HepG2 (cell line): Measurements from ENCODE around the gene PRDM12. TPM values are rescaled to one million over a fixed set of nuclear protein-coding genes. Genes with fewer than 3 reads are reported as not detected.

ENCODE experiments used
- ARHGAP35 ChIP-seq: sonication (generic); formaldehyde crosslinking; IDR thresholded peaks from 2 replicates; pipeline ENCODE4 v1.9.0; 2022; ENCODE audit warnings: mild to moderate bottlenecking, inconsistent platforms, moderate library complexity, missing genetic modification reagents, borderline replicate concordance
- ATAD3A ChIP-seq: sonication (generic); formaldehyde crosslinking; IDR thresholded peaks from 2 replicates; pipeline ENCODE4 v1.4.0; 2020; ENCODE audit warnings: missing genetic modification reagents
- CCAR2 ChIP-seq: fragments of 200-400 bp; formaldehyde crosslinking; optimal IDR thresholded peaks from 2 replicates; pipeline ENCODE3; 2018; ENCODE audit warnings: low read depth, mild to moderate bottlenecking, low read length, moderate library complexity
- CENPT ChIP-seq: sonication (generic); formaldehyde crosslinking; IDR thresholded peaks from 2 replicates; pipeline ENCODE4 v1.8.0; 2022; ENCODE audit warnings: low read depth, mild to moderate bottlenecking, moderate library complexity, missing genetic modification reagents
- DMAP1 ChIP-seq: IDR thresholded peaks from 2 replicates; pipeline ENCODE4 v1.6.1; 2016
- E2F1 ChIP-seq: sonication (generic); formaldehyde crosslinking; IDR thresholded peaks from 2 replicates; pipeline ENCODE4 v1.5.0; 2020; ENCODE audit warnings: missing genetic modification reagents
- GLI4 ChIP-seq: sonication (generic); formaldehyde crosslinking; IDR thresholded peaks from 2 replicates; pipeline ENCODE4 v1.5.1; 2020; ENCODE audit warnings: missing genetic modification reagents, mild to moderate bottlenecking, moderate library complexity, borderline replicate concordance
- HNF4G ChIP-seq, 2 experiments: sonication (generic) in 1 of 2; formaldehyde crosslinking in 1 of 2; IDR thresholded peaks; 2 replicates each; pipeline versions ENCODE4 v1.4.0 to v1.6.1; 2011 to 2020; ENCODE audit warnings: borderline replicate concordance in 2 of 2, low read depth in 2 of 2, mild to moderate bottlenecking in 2 of 2, low read length in 1 of 2, missing genetic modification reagents in 1 of 2, moderate library complexity in 1 of 2
- HNRNPL ChIP-seq: fragments of 200-400 bp; formaldehyde crosslinking; IDR thresholded peaks from 2 replicates; pipeline ENCODE4 v1.6.1; 2017; ENCODE audit warnings: mild to moderate bottlenecking, low read depth, low read length
- HOXA7 ChIP-seq: sonication (generic); formaldehyde crosslinking; IDR thresholded peaks from 2 replicates; pipeline ENCODE4 v1.8.1; 2022; ENCODE audit warnings: mild to moderate bottlenecking, missing genetic modification reagents, moderate library complexity
- IKZF1 ChIP-seq: fragments of 450-650 bp; IDR thresholded peaks from 2 replicates; pipeline ENCODE4 v1.7.1; 2016
- ISL2 ChIP-seq: sonication (generic); formaldehyde crosslinking; IDR thresholded peaks from 2 replicates; pipeline ENCODE4 v1.5.0; 2020; ENCODE audit warnings: missing genetic modification reagents
- KDM1A ChIP-seq: IDR thresholded peaks from 2 replicates; pipeline ENCODE4 v1.6.1; 2016; ENCODE audit warnings: missing compliant biosample characterization
- KDM5B ChIP-seq: sonication (generic); formaldehyde crosslinking; IDR thresholded peaks from 2 replicates; pipeline ENCODE4 v1.4.0; 2020; ENCODE audit warnings: missing genetic modification reagents, mild to moderate bottlenecking, borderline replicate concordance
- MXI1 ChIP-seq: IDR thresholded peaks from 3 replicates; pipeline ENCODE4 v1.6.1; 2012; ENCODE audit warnings: low read depth, low read length, inconsistent platforms, borderline replicate concordance
- MYNN ChIP-seq: sonication (generic); formaldehyde crosslinking; IDR thresholded peaks from 2 replicates; pipeline ENCODE4 v1.4.0; 2020; ENCODE audit warnings: mild to moderate bottlenecking, low read depth, missing genetic modification reagents
- NFYB ChIP-seq: sonication (generic); formaldehyde crosslinking; IDR thresholded peaks from 2 replicates; pipeline ENCODE4 v1.4.0; 2020; ENCODE audit warnings: missing genetic modification reagents
- NFYC ChIP-seq: IDR thresholded peaks from 2 replicates; pipeline ENCODE4 v1.6.1; 2016; ENCODE audit warnings: missing genetic modification reagents, missing compliant biosample characterization
- NR1H2 ChIP-seq: sonication (generic); formaldehyde crosslinking; IDR thresholded peaks from 2 replicates; pipeline ENCODE4 v1.8.1; 2022; ENCODE audit warnings: low read depth, missing genetic modification reagents, borderline replicate concordance
- NR2F6 ChIP-seq, 2 experiments: IDR thresholded peaks; 2 replicates each; pipeline ENCODE4 v1.6.1; 2016; ENCODE audit warnings: antibody characterized with exemption in 1 of 2, mild to moderate bottlenecking in 1 of 2
- PRPF4 ChIP-seq: fragments of 200-400 bp; formaldehyde crosslinking; IDR thresholded peaks from 2 replicates; pipeline ENCODE4 v1.6.1; 2016; ENCODE audit warnings: low read length, low read depth; ENCODE audit not compliant: poor library complexity, severe bottlenecking
- RXRA ChIP-seq: sonication (generic); formaldehyde crosslinking; IDR thresholded peaks from 2 replicates; pipeline ENCODE4 v1.5.1; 2020; ENCODE audit warnings: missing genetic modification reagents
- SALL2 ChIP-seq: sonication (generic); formaldehyde crosslinking; IDR thresholded peaks from 2 replicates; pipeline ENCODE4 v1.8.1; 2023; ENCODE audit warnings: mild to moderate bottlenecking, missing genetic modification reagents, inconsistent platforms
- SCMH1 ChIP-seq: sonication (generic); formaldehyde crosslinking; IDR thresholded peaks from 2 replicates; pipeline ENCODE4 v1.9.0; 2021; ENCODE audit warnings: missing genetic modification reagents, mild to moderate bottlenecking, borderline replicate concordance
- WIZ ChIP-seq: sonication (generic); formaldehyde crosslinking; IDR thresholded peaks from 2 replicates; pipeline ENCODE4 v1.5.1; 2020; ENCODE audit warnings: mild to moderate bottlenecking, missing genetic modification reagents
- ZNF160 ChIP-seq: sonication (generic); formaldehyde crosslinking; IDR thresholded peaks from 2 replicates; pipeline ENCODE4 v1.8.0; 2022; ENCODE audit warnings: mild to moderate bottlenecking, inconsistent platforms, missing genetic modification reagents
- ZNF33B ChIP-seq: sonication (generic); formaldehyde crosslinking; IDR thresholded peaks from 2 replicates; pipeline ENCODE4 v1.5.1; 2020; ENCODE audit warnings: mild to moderate bottlenecking, missing genetic modification reagents
- ZNF720 ChIP-seq: sonication (generic); formaldehyde crosslinking; IDR thresholded peaks from 2 replicates; pipeline ENCODE4 v1.4.0; 2020; ENCODE audit warnings: missing genetic modification reagents
- ZNF772 ChIP-seq: sonication (generic); formaldehyde crosslinking; IDR thresholded peaks from 2 replicates; pipeline ENCODE4 v1.5.0; 2020; ENCODE audit warnings: mild to moderate bottlenecking, missing genetic modification reagents
- polyA plus RNA-seq, 8 experiments: library from polyadenylated mRNA; depleted of rRNA in 3 of 8; stranded (reverse) in 7 of 8; unstranded in 1 of 8; fragments of >200 nt; fragmentation: Illumina TruSeq in 4 of 8; extraction: Trizol in 4 of 8; gene quantifications; 2 replicates each; pipeline versions ENCODE4 v1.2.1 to v1.2.3, GENCODE V29; 2011 to 2016; ENCODE audit warnings: low read depth in 4 of 8, missing spikeins in 1 of 8, mixed read lengths in 1 of 8; ENCODE audit not compliant: insufficient read depth in 1 of 8
- total RNA-seq, 5 experiments: library from RNA; depleted of rRNA; stranded (reverse); fragments of >200 nt; fragmentation: Illumina TruSeq; extraction: Trizol; gene quantifications; 2 replicates each; pipeline ENCODE4 v1.2.3, GENCODE V29; 2016; ENCODE audit warnings: low read depth in 1 of 5
- TF ChIP-seq, protein P1 (sequence below): sonication (generic); formaldehyde crosslinking; IDR thresholded peaks from 2 replicates; pipeline ENCODE4 v1.4.0; 2020; ENCODE audit warnings: missing genetic modification reagents, borderline replicate concordance

PRDM12 gene
- total and polyA plus RNA-seq, 2 of the 13 experiments (the other 11 are each of a cell fraction or from before 2014, with no cell fraction given) = 0.04 to 0.07 TPM

GRCh38 chr9:130693426-130694191, 29.2 kb downstream of the PRDM12 start, which contains the start of gene EXOSC2 (continued):
- TF ChIP-seq E2F1 (peak; percentile 88), GLI4 (CRISPR knock-in tag) (no peak; the same call in 1 of the 2 replicates), IKZF1 (no peak), ATAD3A (no peak), PRPF4 (no peak), SCMH1 (CRISPR knock-in tag) (no peak), CCAR2 (no peak), ZNF33B (CRISPR knock-in tag) (no peak), NR1H2 (CRISPR knock-in tag) (no peak), ZNF720 (no peak), HOXA7 (CRISPR knock-in tag) (no peak), NR2F6 (IDR thresholded peaks at IDR 0.05) (no peak), NR2F6 (CRISPR knock-in tag; IDR thresholded peaks at IDR 0.05) (no peak), MYNN (CRISPR knock-in tag) (no peak), NFYB (CRISPR knock-in tag) (peak; percentile 92), ZNF772 (CRISPR knock-in tag) (no peak), DMAP1 (peak; percentile 96), MXI1 (peak; percentile 79; the same call in 2 of the 3 replicates), ZNF160 (CRISPR knock-in tag) (0 out of 2 replicates have a peak, but pooled peaks have one; percentile 38), ISL2 (peak; percentile 70; the same call in 1 of the 2 replicates), KDM1A (CRISPR knock-in tag) (no peak), WIZ (CRISPR knock-in tag) (peak; percentile 58; the same call in 1 of the 2 replicates), SALL2 (CRISPR knock-in tag) (no peak), HNF4G (IDR thresholded peaks at IDR 0.05; ENCODE audit: borderline replicate concordance, low read depth, low read length) (no peak), HNF4G (CRISPR knock-in tag; IDR thresholded peaks at IDR 0.05; ENCODE audit: borderline replicate concordance, low read depth) (peak; percentile 33; the same call in 1 of the 2 replicates), HNRNPL (no peak), CENPT (CRISPR knock-in tag) (no peak), KDM5B (CRISPR knock-in tag) (no peak; the same call in 1 of the 2 replicates), ARHGAP35 (peak; percentile 58; the same call in 1 of the 2 replicates), RXRA (CRISPR knock-in tag) (peak; percentile 12; the same call in 1 of the 2 replicates), NFYC (CRISPR knock-in tag) (peak; percentile 88)
- TF ChIP-seq, protein P1, sequence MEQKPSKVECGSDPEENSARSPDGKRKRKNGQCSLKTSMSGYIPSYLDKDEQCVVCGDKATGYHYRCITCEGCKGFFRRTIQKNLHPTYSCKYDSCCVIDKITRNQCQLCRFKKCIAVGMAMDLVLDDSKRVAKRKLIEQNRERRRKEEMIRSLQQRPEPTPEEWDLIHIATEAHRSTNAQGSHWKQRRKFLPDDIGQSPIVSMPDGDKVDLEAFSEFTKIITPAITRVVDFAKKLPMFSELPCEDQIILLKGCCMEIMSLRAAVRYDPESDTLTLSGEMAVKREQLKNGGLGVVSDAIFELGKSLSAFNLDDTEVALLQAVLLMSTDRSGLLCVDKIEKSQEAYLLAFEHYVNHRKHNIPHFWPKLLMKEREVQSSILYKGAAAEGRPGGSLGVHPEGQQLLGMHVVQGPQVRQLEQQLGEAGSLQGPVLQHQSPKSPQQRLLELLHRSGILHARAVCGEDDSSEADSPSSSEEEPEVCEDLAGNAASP (CRISPR knock-in tag) = no peak
